ENCODE results near the gene ANK2. TPM values are rescaled to one million over a fixed set of nuclear protein-coding genes. Genes with fewer than 3 reads are reported as not detected.

Gene ANK2
- total RNA-seq, 1 experiment from 2014 or later = 5.6 TPM

- Histone ChIP-seq H3K36me3 (ENCODE audit: control insufficient read depth in 1 of 2, insufficient read depth in 2 of 2, low read length in 2 of 2) (no peaks in the 10 kb centered on the region), H3K9me3 (ENCODE audit: control insufficient read depth in 1 of 2, insufficient read depth in 1 of 2, low read depth in 1 of 2, low read length in 2 of 2) (no peaks in the 10 kb centered on the region), H3K4me3 (replicated peaks in 1 of 2; ENCODE audit: low read depth in 1 of 2, low read length in 2 of 2) (no peak overlapping the region), H3K27me3 (ENCODE audit: insufficient read depth, low read length) (no peaks in the 10 kb centered on the region), H3K4me1 (ENCODE audit: control insufficient read depth in 1 of 2, insufficient read depth in 2 of 2, low read length in 2 of 2) (peaks cover 0 to 16% of the 10 kb centered on the region in 2 experiments; a peak in 1 of 4 replicates), H3K79me2 (ENCODE audit: insufficient read depth, low read length) (no peaks in the 10 kb centered on the region), H2AFZ (ENCODE audit: low read depth, low read length, poor library complexity, severe bottlenecking) (no peak overlapping the region), H3K9ac (ENCODE audit: low read length) (no peak overlapping the region), H3K9me2 (ENCODE audit: insufficient read depth) (no peaks in the 10 kb centered on the region), H3K27ac (ENCODE audit: low read depth, low read length) (no peak overlapping the region), H3K4me2 (ENCODE audit: low read length) (no peak overlapping the region), H4K20me1 (ENCODE audit: insufficient read depth) (no peaks in the 10 kb centered on the region)
- RAD21 ChIA-PET (ENCODE audit: low non-redundant PET in 1 of 2, low total read pairs in 2 of 2, uncharacterized antibody in 2 of 2, unreplicated experiment in 2 of 2) = no interaction called here
- BruUV-seq (replicated peaks) = no TSS peak
- no peak for TF ChIP-seq FOSL1 (IDR thresholded peaks at IDR 0.05; ENCODE audit: low read depth)
- TF ChIP-seq REST (IDR thresholded peaks at IDR 0.05; ENCODE audit: low read depth) = no peak
- TF ChIP-seq ZFX (IDR thresholded peaks at IDR 0.05) = no peak
- TF ChIP-seq ELF1 (IDR thresholded peaks at IDR 0.05; ENCODE audit: borderline replicate concordance, low read depth) = no peak
- TF ChIP-seq EGR1 (IDR thresholded peaks at IDR 0.05; ENCODE audit: low read depth) = no peak
- no peak for TF ChIP-seq CEBPB (IDR thresholded peaks at IDR 0.05; ENCODE audit: low read depth)
- no peak for TF ChIP-seq SIN3A (IDR thresholded peaks at IDR 0.05; ENCODE audit: low read depth)
- TF ChIP-seq POLR2AphosphoS5 (IDR thresholded peaks at IDR 0.05; ENCODE audit: low read depth, low read length) = no peak
- TF ChIP-seq TCF7L2 (IDR thresholded peaks at IDR 0.05; ENCODE audit: borderline replicate concordance, extremely low read depth, insufficient read depth, insufficient read length) = no peak
- TF ChIP-seq RAD21 (IDR thresholded peaks at IDR 0.05; ENCODE audit: low read depth) = no peak
- no peak for TF ChIP-seq CBX3 (IDR thresholded peaks at IDR 0.05; ENCODE audit: low read depth)
- TF ChIP-seq SRF (IDR thresholded peaks at IDR 0.05; ENCODE audit: low read depth) = no peak
- TF ChIP-seq ZBTB33 (IDR thresholded peaks at IDR 0.05; ENCODE audit: extremely low read depth, insufficient replicate concordance, low read length) = no peak
- no peak for TF ChIP-seq SP1 (IDR thresholded peaks at IDR 0.05; ENCODE audit: low read depth)
- no peak for TF ChIP-seq EZH2phosphoT487 (IDR thresholded peaks at IDR 0.05; ENCODE audit: borderline replicate concordance)
- no peak for TF ChIP-seq CTCF (IDR thresholded peaks at IDR 0.05 in 2 of 3, conservative IDR thresholded peaks at IDR 0.05 in 1 of 3; ENCODE audit: borderline replicate concordance in 1 of 3, insufficient read depth in 1 of 3, low read depth in 2 of 3, low read length in 2 of 3)
- POLR2A ChIA-PET = no interaction called here
- ATAC-seq (no peak), DNase-seq (ENCODE audit: low read depth, low spot score) (no peak)
- intact Hi-C loops (cut with micrococcal nuclease) = loop anchor here (5.0 to 10.0 kb wide), 2 partner anchors 516 to 1304 kb away; no protein-coding TSS in a partner anchor
- CTCF ChIA-PET = no interaction called here
These were observed 341.4 kb downstream of the ANK2 start for GRCh38 chr4:113390850-113391249.
